DMS 273 treated with DMSO at 0.1 percent for 48 hours (cell line): ENCODE data around the gene CHFR.
"Not testable (repeated sequence)": the region's sequence is repeated elsewhere in the genome, so short reads cannot be mapped to it uniquely, and the experiment has no call there.

Experiments used
- DNase-seq: peaks from one replicate; lab custom pipeline; 2025; lab: John Stamatoyannopoulos, UW

CHFR gene

GRCh38 chr12:132839558-132840235, 47.7 kb downstream of the CHFR start:
- DNase-seq = no peak

- no peak for DNase-seq
Measured at GRCh38 chr12:132838410-132839080, 48.9 kb downstream of the CHFR start.

- DNase-seq = no peak
Measured at GRCh38 chr12:132837693-132838409, 49.6 kb downstream of the CHFR start.

- DNase-seq = no peak
Measured at GRCh38 chr12:132836795-132837331, 50.5 kb downstream of the CHFR start.

- not testable (repeated sequence) for DNase-seq
Measured at GRCh38 chr12:132836230-132836629, 51.2 kb downstream of the CHFR start.

GRCh38 chr12:132835076-132836025, 52.1 kb downstream of the CHFR start:
- DNase-seq = no peak

- no peak for DNase-seq
Measured at GRCh38 chr12:132834181-132834711, 53.2 kb downstream of the CHFR start.

- no peak for DNase-seq
Measured at GRCh38 chr12:132833341-132833740, 54.1 kb downstream of the CHFR start.

- DNase-seq = no peak
Measured at GRCh38 chr12:132831771-132832170, 55.6 kb downstream of the CHFR start.

- peak; percentile 51 for DNase-seq
Measured at GRCh38 chr12:132828706-132829534, 58.5 kb downstream of the CHFR start, which contains the start of gene GOLGA3. TSS of gene GOLGA3 (minus strand) at chr12:132828869. CDS start at chr12:132822128, 6,741 bp downstream.

GRCh38 chr12:132827763-132828703, 59.4 kb downstream of the CHFR start:
- no peak for DNase-seq

GRCh38 chr12:132825861-132826260, 61.5 kb downstream of the CHFR start:
- DNase-seq = no peak

GRCh38 chr12:132825089-132825488, 62.3 kb downstream of the CHFR start:
- DNase-seq = no peak

GRCh38 chr12:132824053-132824452, 63.4 kb downstream of the CHFR start:
- no peak for DNase-seq

GRCh38 chr12:132818562-132818961, 68.8 kb downstream of the CHFR start:
- no peak for DNase-seq

- no peak for DNase-seq
Measured at GRCh38 chr12:132814232-132814631, 73.2 kb downstream of the CHFR start.

GRCh38 chr12:132813443-132813842, 74.0 kb downstream of the CHFR start:
- DNase-seq = no peak

- DNase-seq = no peak
Measured at GRCh38 chr12:132812631-132813305, 74.6 kb downstream of the CHFR start.

GRCh38 chr12:132809391-132809790, 78.0 kb downstream of the CHFR start:
- DNase-seq = not testable (repeated sequence)
